HG03558 (cell line): ENCODE results near the gene LRRC45.
"Not testable (repeated sequence)": the region's sequence is repeated elsewhere in the genome, so short reads cannot be mapped to it uniquely, and the experiment has no call there.

Experiments used
- ATAC-seq: cut with Tn5 transposase; IDR thresholded peaks from one replicate; pipeline ENCODE4 v1.9.1; 2021; ENCODE audit warnings: moderate number of reproducible peaks; ENCODE audit not compliant: unreplicated experiment; ENCODE audit errors: extremely low read depth

The LRRC45 gene

GRCh38 chr17:82022981-82023446 is at the start of gene LRRC45:
TSS of gene LRRC45 (plus strand) at chr17:82023305. CDS start at chr17:82023644, 339 bp downstream.
- ATAC-seq, result peak; percentile 69

- no peak for ATAC-seq
These were observed 49.7 kb upstream of the LRRC45 start for GRCh38 chr17:81973432-81973831.

- ATAC-seq, result no peak
These were observed 46.5 kb upstream of the LRRC45 start for GRCh38 chr17:81976332-81977210.

GRCh38 chr17:81977211-81977808 is 45.8 kb upstream of the LRRC45 start, which contains the start of gene ASPSCR1:
TSS of gene ASPSCR1 (plus strand) at chr17:81977629. CDS start at chr17:81977647, 18 bp downstream.
- ATAC-seq, result peak; percentile 53

GRCh38 chr17:81978524-81979298 is 44.4 kb upstream of the LRRC45 start:
- no peak for ATAC-seq

- no peak for ATAC-seq
These were observed 43.0 kb upstream of the LRRC45 start for GRCh38 chr17:81980122-81980521.

GRCh38 chr17:81980707-81981343 is 42.3 kb upstream of the LRRC45 start:
- ATAC-seq, result no peak

- ATAC-seq, result not testable (repeated sequence)
These were observed 41.6 kb upstream of the LRRC45 start for GRCh38 chr17:81981511-81981910.

- no peak for ATAC-seq
These were observed 40.0 kb upstream of the LRRC45 start for GRCh38 chr17:81983011-81983638.

- ATAC-seq, result no peak
These were observed 39.3 kb upstream of the LRRC45 start for GRCh38 chr17:81983639-81984373.

GRCh38 chr17:81984773-81985410 is 38.2 kb upstream of the LRRC45 start:
- ATAC-seq, result no peak

- ATAC-seq, result no peak
These were observed 36.5 kb upstream of the LRRC45 start for GRCh38 chr17:81986606-81987005.

GRCh38 chr17:81987161-81987770 is 35.8 kb upstream of the LRRC45 start:
- ATAC-seq, result no peak

- no peak for ATAC-seq
These were observed 32.0 kb upstream of the LRRC45 start for GRCh38 chr17:81990836-81991683.

- no peak for ATAC-seq
These were observed 31.3 kb upstream of the LRRC45 start for GRCh38 chr17:81991684-81992305.

- ATAC-seq, result no peak
These were observed 30.6 kb upstream of the LRRC45 start for GRCh38 chr17:81992306-81993102.
